Measurements from ENCODE around the gene CEACAM16.

DNA sequence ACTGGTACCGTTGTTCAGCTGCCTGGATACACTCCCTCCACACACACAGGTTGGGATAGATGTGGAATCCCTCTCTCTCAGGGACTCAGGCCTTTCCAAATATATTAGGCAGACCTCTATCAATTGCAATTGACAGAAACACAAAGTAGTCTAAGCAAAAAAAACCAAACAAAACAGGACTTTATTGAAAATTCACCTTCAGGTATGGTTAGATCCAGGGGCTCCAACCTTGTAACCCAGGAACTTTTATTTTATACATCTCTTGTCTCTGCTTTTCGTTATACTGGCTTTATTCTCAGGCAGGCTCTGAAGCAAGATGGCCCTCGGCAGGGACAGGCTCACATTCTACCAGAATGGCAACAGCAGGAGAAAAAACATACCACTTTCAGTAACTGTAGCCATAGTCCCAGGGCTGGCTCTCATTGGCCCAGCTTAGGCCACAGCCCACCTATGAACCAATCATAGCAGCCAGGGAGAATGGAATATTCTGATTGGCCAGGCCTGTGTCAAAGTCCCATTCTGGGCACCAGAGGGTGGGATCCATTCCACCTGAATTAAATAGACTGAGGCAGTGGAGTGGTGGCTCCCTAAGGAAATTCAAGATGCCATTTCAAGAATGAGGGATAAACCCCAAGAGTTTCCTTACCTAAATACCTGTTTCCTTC is 40.8 kb upstream of the CEACAM16 start:
- no peak for TF ChIP-seq KDM1A (IDR thresholded peaks at IDR 0.05; ENCODE audit: borderline replicate concordance)
- TF ChIP-seq, protein P1, sequence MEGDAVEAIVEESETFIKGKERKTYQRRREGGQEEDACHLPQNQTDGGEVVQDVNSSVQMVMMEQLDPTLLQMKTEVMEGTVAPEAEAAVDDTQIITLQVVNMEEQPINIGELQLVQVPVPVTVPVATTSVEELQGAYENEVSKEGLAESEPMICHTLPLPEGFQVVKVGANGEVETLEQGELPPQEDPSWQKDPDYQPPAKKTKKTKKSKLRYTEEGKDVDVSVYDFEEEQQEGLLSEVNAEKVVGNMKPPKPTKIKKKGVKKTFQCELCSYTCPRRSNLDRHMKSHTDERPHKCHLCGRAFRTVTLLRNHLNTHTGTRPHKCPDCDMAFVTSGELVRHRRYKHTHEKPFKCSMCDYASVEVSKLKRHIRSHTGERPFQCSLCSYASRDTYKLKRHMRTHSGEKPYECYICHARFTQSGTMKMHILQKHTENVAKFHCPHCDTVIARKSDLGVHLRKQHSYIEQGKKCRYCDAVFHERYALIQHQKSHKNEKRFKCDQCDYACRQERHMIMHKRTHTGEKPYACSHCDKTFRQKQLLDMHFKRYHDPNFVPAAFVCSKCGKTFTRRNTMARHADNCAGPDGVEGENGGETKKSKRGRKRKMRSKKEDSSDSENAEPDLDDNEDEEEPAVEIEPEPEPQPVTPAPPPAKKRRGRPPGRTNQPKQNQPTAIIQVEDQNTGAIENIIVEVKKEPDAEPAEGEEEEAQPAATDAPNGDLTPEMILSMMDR (IDR thresholded peaks at IDR 0.05 in 2 of 3, conservative IDR thresholded peaks at IDR 0.05 in 1 of 3; ENCODE audit: control insufficient read depth in 2 of 3, extremely low read depth in 1 of 3, insufficient read depth in 1 of 3, low read depth in 3 of 3, low read length in 3 of 3): no peak

Data from GM12878 (cell line).